GM21737 (cell line): ENCODE measurements around the gene TRAF7.

ENCODE experiments used
- ATAC-seq: cut with Tn5 transposase; IDR thresholded peaks from one replicate; pipeline ENCODE4 v1.9.1; 2021; ENCODE audit warnings: mild to moderate bottlenecking, moderate library complexity; ENCODE audit not compliant: unreplicated experiment

The TRAF7 gene

DNA sequence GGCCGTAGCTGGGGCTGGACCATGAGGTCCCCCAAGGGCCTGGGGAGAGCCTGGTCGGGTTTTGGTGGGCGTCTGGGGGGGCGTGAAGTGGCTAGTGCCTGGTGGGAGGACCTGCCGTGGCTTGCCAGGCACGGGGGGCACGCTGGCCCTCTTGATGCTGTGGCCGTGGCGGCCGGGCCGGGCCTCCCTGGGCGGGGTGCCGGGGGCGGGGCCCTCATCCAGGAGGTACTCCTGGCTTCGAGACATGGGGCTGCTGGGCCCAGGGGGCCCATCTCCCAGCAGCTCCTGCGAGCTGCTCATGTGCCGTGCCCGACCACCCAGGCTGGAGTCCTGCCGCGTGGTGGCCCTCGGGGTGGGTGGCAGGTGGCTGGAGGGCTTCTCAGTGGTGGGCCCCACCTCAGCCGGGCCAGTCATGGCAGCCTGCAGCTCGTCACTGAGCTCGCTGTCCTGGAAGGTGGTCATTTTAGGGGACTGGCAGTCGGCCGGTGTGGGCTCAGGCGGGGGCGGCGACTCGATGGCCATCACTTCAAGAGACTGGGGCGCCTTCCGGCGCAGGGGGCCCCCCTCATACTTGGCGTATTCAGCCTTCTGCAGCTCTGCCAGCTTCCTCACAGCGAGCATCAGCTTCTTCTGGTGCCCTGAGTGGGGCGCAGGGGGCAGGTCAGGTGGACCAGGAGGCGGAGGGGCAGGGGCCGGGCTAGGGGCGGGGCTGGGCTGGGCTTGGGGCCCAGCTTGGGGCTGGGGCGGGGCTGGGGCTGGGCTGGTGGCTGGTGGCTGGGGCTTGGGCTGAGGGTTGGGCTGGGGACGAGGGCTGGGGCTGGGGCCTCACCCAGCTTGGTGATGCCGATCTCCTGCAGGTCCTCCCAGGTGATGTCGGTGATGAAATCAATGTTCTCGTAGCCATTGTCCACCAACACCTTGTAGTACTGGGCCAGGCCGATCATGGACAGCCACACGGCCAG lies 25.7 kb downstream of the TRAF7 start:
- no peak for ATAC-seq

DNA sequence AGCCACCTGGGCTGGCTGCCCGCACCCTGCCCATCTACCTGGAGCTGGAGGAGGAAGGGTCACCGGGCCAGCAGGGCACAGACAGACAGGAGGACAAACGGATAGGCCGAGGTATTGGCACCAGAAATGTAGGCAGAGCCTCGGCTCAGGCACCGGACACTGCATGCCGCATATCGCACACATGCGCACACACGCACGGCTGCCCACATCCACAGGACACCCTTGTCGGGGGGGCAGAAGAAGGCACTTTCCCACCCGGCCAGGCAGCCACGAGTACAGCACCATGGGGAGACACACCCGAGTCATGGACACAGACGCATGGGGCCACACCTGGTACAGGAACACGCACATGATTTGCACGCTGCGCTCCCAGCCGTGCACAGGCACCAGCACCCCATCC lies 26.4 kb downstream of the TRAF7 start:
- ATAC-seq, result no peak

DNA sequence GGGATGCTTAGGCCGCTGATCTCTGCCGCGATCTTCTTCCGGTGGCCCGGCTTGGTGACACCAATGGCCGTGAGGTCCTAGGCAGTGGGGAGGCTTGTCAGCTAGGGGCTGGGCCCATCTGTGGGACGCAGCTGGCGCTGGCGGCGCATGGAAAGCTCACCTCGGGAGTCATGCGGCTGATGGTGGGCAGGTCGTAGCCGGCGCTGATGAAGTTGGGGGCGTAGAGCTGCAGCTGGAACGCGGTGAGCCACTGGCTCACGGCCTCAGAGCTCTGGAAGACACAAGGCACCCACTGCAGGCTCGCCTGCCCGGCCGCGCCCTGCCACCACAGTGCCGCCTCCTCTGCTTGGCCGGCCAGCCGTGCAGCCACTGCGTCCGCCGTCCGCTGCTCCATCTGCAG lies 28.1 kb downstream of the TRAF7 start:
- no peak for ATAC-seq

DNA sequence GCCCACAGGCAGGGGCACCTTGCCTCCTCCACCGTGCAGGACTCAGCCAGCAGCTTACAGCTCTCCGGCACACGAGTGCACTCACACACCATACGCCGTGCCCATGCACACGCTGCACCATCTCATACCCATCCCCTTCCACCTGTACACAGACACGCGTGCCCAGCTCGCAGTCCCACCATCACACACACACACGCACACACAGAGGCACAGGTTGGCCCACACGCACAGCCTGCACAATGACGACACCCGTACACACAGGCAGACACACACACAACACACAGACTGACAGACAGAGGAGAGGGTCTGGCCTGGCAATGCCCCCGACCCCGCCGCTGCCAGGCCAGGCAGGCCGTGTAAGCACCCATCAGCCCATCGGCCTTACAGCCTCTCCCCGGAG lies 28.8 kb downstream of the TRAF7 start:
- ATAC-seq, result no peak

DNA sequence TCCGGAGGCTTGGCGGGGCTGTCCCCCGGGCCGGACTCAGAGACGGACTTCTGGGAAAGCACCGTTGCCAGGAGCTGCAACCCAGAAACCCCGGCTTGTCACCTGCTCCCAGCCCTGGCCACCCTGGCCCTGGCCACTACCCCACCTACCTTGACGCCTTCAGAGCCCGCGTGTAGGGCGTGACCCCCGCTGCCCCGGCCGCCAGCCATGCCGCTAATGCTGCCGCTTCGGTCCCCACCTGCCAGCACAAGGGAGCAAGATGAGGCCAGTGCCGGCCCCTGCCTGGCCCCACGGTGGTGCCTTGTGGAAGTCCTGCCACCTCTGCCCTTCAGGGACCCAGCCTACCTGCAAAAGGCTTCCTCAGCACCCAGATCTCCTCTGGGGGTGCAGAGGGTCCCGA lies 29.4 kb downstream of the TRAF7 start:
- ATAC-seq, result no peak

DNA sequence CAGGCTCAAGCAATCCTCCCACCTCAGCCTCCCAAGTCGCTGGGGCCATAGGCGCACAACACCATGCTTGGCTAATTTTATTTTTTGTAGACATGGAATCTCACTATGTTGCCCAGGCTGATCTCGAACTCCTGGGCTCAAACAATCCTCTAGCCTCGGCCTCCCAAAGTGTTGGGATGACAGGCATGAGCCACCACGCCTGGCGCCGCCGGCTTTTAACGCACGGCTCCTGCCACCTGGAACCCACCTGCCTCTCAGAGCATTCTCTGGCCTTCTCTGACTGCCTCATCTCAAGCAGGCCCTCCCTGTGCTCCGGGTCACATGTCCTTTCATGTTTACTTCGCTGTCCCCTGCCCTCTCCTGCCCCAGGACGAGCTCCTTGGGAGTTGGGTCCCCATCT lies 30.5 kb downstream of the TRAF7 start:
- no peak for ATAC-seq

DNA sequence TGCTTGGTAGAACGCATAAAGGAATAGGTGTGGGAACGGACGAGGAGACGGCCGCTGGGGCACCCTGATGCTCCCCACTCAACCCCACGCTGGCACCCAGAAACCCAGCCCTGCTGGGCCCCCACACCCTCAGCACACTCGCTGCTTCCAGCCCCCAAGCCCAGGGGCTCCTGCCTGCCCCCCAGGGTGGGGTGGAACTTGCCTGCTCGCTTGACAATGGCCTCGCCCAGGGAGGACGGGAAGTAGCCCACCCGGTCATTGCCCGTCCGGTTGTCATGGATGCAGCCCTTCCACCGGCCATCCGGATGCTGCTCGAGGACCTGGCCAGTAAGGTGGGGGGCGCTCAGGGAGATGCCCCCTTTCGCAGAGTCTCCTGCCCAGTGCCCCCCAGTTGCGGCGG lies 30.9 kb downstream of the TRAF7 start:
- ATAC-seq, result no peak

DNA sequence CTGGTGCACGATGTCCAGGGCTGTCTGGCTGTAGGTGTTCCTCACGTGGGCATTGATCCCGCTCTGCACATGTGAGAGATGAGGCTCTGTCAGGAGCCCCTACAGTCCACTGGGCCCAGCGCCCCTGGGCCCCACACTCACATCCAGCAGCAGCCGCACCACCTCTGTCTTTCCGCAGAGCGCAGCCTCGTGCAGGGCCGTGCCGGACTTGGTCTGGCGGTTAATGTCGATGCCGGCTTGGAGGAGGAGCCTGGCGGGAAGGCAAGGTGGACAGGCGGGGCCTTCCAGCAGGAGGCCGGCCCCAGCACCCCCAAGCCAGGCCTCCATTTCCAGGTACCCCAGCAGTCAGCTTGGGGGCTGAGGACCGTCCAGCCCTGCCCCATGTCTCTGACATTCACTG lies 31.6 kb downstream of the TRAF7 start:
- no peak for ATAC-seq

DNA sequence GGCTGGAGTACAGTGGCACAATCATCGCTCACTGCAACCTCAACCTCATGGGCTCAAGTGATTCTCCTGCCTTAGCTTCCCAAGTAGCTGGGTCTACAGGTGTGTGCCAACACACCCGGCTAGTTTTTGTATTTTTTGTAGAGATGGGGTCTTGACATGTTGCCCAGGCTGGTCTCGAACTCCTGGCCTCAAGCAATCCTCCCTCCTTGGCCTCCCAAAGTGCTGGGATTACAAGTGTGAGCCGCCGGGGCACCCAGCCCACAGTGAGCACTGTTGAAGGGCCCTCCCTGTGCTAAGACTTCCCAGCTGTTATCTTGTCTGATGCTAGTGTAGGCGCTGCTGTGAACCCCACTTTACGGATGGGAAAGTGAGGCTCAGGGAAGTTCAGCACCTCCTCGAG lies 32.8 kb downstream of the TRAF7 start:
- no peak for ATAC-seq

DNA sequence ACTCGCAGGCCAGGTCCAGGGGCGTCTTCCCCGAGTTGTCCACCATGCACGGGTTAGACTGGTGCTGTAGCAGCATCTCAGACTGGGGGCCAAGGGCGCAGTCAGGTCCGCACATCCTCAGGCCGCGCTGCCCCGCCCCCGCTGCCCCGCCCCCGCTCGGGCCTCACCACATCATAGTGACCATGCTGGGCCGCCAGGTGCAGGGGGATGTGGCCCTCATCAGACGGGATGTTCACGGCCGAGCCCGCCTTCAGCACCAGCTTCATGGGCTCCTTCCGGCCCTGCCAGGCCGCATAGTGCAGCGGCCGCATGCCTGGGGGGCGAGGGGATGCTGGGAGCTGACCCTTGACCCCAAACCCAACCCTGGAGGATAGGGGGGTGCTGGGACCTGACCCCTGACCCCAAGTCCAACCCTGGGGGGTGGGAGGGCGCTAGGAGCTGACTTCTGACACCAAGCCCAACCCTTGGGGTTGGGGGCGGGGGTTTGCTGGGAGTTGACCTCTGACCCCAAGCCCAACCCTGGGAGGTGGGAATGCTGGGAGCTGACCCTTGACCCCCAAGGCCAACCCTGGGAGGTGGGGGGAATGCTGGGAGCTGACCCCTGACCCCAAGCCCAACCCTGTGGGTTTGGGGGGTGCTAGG lies 33.8 kb downstream of the TRAF7 start:
- no peak for ATAC-seq

DNA sequence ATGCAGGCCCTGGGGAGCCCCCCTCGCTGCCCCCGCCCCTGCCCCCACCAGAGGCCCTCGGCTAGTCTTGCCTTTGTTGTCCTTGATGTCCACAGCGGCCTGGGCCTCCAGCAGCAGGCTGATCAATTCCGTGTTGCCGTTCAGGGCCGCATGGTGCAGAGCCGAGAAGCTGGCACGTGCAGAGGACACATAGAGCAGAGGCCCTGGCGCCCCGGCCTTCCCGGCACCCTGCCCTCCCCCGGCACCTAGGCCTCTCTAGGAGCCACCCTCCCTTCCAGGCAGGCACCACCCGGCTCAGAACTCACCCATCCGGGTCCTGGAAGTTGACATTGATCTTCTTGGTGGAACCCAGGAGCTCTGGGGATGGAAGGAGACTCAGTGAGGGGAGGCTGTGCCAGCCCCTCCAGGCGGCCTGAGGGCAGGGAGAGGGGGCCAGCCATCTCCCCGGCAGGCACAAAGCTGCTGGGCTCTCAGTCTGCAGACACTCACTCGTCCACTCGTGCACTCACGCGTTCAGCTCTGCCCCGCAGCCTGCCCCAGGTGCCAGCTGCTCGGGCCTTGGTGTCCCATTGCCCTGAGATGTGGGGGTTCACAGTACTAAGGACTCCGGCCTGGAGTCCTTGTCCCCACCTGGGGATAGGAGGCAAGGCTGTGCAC lies 34.5 kb downstream of the TRAF7 start:
- no peak for ATAC-seq

DNA sequence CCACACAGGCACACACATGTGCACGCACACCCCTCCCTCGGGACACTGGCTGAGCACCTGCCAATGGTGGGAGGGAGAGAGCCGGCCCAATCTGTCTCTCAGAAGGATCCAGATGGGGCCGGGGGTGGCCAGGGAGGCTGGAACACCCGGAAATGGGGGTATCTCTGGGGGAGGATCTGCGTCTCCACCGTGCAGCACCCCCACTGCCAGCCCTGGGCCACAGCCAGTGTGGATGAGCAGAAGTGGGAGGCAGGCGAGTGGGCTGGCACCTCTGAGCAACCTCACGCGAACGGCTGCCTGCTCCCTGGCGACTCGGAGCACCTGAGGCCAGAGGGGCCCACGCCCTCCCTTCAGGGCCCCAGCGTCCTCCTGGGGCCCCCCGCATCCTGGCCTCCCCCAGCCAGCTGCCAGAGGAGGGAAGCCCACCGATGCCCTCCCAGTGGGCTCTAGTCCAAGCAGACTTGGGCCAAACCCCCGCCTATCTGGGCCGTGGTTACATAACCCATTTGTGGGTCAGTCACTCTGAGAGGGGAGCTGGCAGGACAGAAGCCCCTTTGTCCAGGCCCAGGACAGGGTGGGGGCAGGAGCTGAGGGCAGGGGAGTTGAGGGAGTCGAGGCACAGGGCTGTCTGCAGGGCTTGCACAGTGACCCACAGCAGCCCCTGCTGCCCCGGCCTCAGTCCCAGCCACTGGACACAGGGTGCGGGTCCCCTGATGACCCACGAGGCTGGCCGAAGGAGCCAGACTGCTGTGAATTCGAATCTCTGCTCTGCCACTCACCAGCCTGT lies 35.3 kb downstream of the TRAF7 start:
- no peak for ATAC-seq

DNA sequence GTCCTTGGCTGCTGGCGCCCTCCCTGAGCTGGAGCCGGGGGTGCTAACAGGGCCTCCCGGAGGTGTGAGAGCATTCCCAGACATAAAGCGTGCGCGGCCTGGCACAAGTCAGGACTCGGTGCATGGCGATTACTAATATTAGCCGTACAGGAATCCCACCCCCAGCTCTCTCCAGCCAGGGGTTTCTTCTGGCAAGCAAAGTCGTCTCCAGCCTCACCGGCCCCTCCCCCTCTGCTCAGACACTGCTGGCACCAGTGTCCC lies 35.8 kb downstream of the TRAF7 start:
- no peak for ATAC-seq

DNA sequence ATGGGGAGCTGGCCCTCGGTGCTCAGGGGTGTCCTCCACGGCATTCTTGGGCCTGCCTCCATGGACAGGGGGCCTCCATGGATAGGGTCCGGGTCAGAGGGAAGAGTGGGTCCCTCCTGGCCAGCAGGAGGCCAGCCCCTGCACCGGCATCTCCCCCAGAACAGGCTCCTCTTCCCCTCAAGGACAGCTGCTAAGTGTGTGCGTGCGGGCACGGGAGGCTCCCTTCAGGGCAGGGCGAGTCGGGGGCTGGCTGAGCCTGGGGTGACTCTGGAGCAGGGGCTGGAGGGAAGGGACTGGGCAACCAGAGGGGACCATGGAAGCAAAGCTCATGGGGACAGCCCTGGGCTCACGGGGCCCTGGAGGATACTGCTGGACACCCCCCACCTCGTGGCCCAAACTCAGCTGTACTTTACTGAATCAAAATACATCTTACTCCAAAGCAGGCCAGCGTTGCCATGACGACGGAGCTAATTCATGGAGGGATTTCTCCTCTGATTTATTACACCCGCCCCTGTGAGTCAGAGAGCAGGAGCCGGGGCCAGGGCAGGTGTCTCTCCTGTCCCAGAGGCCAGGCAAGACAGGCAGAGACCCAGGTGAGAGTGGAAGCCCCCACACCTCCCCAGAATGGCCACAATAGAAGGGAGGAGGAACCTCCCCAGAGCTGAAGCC lies 38.7 kb downstream of the TRAF7 start:
- ATAC-seq, result no peak

DNA sequence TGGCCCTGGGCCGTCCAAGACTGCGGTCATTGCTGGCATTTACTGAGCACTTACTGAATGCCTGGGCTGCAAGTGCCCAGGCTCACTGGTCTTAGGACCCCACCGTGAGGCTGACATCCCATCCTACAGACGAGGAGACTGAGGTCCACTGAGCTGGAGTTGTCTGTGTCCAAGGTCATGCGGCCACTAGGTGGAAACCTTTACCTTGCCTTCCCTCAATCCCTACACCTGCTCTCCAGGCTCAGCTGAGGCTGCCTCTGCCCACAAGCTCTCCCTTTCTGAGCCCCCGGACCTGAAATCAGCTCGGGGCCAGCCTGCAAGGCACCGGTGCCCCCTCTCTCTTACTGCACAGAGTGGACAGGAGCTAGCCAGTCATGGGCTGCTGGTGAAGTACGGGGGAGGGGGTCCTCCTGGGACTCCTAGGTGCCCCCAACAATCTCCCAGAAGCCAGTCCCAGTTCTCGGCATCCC lies 39.3 kb downstream of the TRAF7 start:
- no peak for ATAC-seq

DNA sequence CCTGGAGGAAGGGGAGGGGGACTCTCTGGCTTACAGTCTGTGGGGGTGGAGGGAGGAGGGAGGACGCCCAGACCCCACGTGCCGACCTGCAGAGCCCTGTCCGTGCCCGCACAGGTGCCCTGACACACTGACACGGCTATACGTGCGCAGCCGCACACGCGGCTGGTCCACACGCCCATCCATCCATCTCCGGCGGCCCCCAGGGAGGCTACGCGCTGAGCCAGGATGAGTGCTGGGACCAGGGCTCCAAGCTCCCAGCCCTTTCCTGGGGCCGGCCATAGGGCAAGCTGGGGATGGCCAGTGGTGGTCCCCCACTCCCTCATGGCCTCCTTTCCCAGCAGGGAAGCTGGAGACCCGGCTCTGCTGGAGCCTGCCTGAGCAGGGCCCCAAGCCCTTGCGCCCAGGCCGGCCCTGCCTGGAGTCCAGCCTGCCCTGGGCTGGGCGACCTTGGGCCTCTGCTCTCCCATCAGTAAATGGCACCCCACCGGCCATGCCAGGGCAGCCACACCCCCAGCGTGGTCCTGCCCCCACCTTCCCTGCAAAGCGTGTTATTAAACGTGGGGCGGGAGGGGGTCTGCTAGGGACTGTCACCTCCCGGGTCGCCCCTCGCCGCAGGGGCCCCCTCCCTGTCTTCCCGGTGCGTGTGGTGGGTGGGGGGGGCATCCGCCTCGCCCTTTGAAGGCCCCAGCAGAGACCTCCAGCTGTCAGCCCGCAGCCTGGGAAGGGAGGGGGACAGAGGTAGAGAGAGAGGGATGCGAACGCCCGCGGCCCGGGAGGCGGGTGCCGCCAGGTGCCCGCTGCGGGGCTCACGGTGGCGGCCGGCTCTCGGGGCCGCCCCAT lies 40.0 kb downstream of the TRAF7 start:
- ATAC-seq, result no peak

DNA sequence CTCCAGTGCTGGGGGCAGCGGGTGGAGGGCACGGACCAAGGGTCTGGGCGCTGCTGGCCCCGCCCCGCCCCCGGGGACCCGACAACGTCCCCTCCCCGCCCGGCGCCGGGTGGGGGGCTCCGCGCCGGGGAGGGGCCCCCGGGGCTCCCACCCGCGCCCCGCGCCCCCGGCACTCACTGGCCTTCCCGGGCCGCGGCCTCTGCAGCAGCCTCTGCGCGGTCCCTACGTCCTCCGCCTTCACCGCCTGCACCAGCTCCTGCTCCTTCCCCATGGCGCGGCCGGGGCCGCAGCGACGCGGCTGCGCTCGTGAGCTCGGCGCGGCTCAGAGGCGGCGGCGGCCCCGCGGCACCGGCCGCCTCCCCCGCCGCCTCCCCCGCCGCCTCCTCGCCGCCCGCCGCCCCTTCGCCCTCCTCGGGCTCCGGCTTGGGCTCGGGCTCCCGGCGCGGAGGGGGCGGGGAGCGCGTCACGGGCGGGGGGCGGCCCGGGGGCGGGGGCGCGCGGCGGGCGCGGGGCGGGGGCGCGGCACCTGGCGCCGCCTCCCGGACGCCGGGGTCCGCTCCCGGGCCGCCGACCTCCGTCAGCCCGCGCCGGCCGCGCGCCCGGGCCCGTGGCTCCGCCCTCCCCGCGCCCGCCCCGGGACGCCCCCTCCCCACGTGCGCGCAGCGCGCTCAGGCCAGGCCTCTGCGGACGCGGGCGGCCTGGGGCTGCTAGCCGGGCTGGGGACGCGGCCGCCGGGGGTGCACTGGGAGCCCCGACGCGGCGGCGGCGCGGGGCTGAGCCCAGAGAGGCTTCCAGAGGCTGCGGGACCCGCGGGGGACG lies 40.8 kb downstream of the TRAF7 start, which contains the start of gene CASKIN1:
TSS of gene CASKIN1 (minus strand) at position 444 of the 819 bp plus-strand sequence. CDS start at position 271, 173 bp downstream.
- ATAC-seq, result no peak

DNA sequence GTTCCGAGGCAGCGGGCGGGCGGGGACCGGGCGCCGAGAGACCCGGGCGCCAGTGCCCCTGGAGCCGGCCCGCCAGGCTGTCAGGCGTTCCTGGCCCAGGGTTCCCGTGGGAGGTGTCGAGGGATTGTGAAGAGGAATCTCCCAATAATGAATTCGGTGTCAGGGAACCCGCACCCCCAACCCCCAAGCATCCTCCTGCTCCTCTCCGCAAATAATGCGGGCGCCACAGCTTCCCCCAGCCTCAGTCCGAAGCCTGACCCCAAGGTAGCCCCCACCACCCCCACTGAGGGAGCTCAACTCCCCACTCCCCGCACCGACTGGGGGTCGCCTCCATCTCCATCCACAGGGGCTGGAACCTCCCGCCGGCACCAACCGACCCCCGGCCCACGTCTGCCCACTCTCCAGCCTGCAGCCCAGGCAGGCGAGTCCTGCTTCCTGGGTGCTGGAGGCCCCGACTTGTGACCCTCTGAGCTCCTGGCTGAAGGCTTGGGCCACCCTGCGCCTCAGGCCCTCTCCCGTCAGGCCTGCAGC lies 41.5 kb downstream of the TRAF7 start:
- no peak for ATAC-seq

DNA sequence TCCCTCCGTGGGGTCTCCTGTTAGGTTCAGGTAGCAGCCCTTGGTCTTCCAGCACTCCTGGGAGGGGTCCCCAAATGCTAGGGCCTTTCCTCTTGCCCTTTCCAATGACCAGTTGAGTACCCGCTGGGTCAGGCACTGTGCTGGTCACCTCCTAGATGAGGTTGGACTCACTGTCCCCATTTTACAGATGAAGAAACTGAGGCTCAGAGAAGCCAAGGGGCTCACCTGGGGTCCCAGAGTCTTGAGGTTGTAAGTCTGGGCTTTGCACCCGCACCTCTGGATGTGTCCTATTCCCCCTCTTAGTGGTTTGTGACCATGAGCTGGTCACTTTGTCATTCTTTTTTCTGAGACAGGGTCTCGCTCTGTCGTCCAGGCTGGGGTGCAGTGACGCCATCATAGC lies 42.2 kb downstream of the TRAF7 start:
- no peak for ATAC-seq
